ENCODE results near the gene VTCN1.

DNA sequence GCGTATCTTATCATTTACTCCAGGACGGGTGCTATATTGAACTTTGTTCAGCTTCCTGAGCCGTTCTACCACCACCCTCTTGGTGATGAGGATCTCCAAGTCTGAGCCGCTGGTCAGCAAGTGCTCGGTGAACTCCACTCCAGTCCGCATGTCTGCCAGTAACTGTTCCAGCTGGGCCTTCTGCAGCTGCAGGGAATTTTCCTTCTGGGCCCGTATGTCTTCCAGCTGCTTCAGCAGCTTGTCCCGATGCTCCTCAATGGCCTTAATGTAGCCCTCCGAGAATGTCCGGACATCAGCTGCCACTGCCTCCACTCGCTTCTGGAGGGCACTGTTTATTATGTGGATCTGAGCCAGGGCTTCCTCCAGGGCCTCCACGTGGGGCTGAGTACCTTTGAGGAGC, 92.6 kb downstream of the VTCN1 start:
- TF ChIP-seq, protein P1, sequence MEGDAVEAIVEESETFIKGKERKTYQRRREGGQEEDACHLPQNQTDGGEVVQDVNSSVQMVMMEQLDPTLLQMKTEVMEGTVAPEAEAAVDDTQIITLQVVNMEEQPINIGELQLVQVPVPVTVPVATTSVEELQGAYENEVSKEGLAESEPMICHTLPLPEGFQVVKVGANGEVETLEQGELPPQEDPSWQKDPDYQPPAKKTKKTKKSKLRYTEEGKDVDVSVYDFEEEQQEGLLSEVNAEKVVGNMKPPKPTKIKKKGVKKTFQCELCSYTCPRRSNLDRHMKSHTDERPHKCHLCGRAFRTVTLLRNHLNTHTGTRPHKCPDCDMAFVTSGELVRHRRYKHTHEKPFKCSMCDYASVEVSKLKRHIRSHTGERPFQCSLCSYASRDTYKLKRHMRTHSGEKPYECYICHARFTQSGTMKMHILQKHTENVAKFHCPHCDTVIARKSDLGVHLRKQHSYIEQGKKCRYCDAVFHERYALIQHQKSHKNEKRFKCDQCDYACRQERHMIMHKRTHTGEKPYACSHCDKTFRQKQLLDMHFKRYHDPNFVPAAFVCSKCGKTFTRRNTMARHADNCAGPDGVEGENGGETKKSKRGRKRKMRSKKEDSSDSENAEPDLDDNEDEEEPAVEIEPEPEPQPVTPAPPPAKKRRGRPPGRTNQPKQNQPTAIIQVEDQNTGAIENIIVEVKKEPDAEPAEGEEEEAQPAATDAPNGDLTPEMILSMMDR (IDR thresholded peaks at IDR 0.05; ENCODE audit: low read depth, low read length, poor library complexity, severe bottlenecking) = no peak
- TF ChIP-seq EZH2phosphoT487 (IDR thresholded peaks at IDR 0.05; ENCODE audit: borderline replicate concordance, low read length) = no peak

Measured in DOHH2 (cell line).